Activated CD4-positive, alpha-beta T cell treated with anti-CD3 and anti-CD28 coated beads for 36 hours (primary cell): ENCODE results near the gene POLRMT. TPM values are rescaled to one million over a fixed set of nuclear protein-coding genes. Genes with fewer than 3 reads are reported as not detected.
"Not testable (repeated sequence)": the region's sequence is repeated elsewhere in the genome, so short reads cannot be mapped to it uniquely, and the experiment has no call there.

Experiments
- ATAC-seq: fragments of 200-7000 bp; cut with Tn5 transposase; one replicate; pipeline ENCODE4 v1.10.0; 2021; ENCODE audit warnings: mild to moderate bottlenecking, moderate library complexity
- CTCF ChIA-PET: fragments of 350-600 bp; sonication (Branson Sonifier 250); formaldehyde crosslinking; loops from one replicate; lab custom pipeline; 2021; ENCODE audit warnings: antibody characterized with exemption; lab: Charles Lee
- POLR2A ChIA-PET: fragments of 350-600 bp; sonication (Branson Sonifier 250); formaldehyde crosslinking; loops from one replicate; lab custom pipeline; 2021; ENCODE audit warnings: antibody characterized with exemption, inconsistent platforms; lab: Charles Lee
- DNase-seq: peaks from one replicate; pipeline ENCODE4 v3.0.0-alpha.2; 2020
- H3K27ac Mint-ChIP-seq: one replicate; pipeline ENCODE4 v1.8.0; 2021; ENCODE audit warnings: mixed read lengths
- H3K27me3 Mint-ChIP-seq: one replicate; pipeline ENCODE4 v1.8.0; 2021; ENCODE audit warnings: mixed read lengths
- H3K36me3 Mint-ChIP-seq: one replicate; pipeline ENCODE4 v1.8.0; 2021; ENCODE audit warnings: low read depth, mixed read lengths
- H3K4me1 Mint-ChIP-seq: one replicate; pipeline ENCODE4 v1.8.0; 2021; ENCODE audit warnings: mixed read lengths
- H3K4me3 Mint-ChIP-seq: one replicate; pipeline ENCODE4 v1.8.0; 2021; ENCODE audit warnings: mild to moderate bottlenecking, moderate library complexity, mixed read lengths
- H3K9me3 Mint-ChIP-seq: one replicate; pipeline ENCODE4 v1.8.0; 2021; ENCODE audit warnings: low read depth, mixed read lengths
- intact Hi-C, 2 experiments: fragments of 100-400 bp; cut with DNase I in 1 of 2; cut with micrococcal nuclease in 1 of 2; formaldehyde crosslinking; loops; one replicate each; pipeline versions ENCODE4 v1.14.2 to v1.15.1; 2022 to 2024; cut with DNase I, micrococcal nuclease
- total RNA-seq, 2 experiments: library from RNA; stranded (reverse); gene quantifications; one replicate each; pipeline ENCODE4 v1.2.3, GENCODE V29; 2021

The POLRMT gene
- total RNA-seq, 2 experiments from 2014 or later: 69.0 to 77.4 TPM

DNA sequence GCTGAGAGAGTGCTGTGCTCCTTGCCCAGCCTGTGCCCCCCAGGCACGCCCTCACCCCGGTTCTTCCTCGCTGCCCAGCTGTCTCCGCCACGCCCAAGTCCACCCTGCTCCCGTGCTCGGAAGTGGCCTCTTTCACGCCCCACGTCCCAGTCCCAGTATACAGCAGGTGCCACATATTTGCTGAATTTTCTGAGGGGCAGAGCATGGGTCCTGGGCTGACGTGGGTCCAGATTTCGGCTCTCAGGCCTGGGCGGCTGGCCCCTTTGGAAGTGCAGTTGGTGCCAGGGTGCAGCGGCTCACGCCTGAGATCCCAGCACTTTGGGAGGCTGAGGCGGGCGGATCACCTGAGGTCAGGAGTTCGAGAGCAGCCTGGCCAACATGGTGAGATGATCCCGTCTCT, 40.3 kb downstream of the POLRMT start:
- DNase-seq (no peak), ATAC-seq (no peak)
- ChIA-PET CTCF (no interaction called here), POLR2A (no interaction called here)
- Mint-ChIP-seq H3K9me3 (no peaks in the 10 kb centered on the region), H3K4me3 (no peak overlapping the region), H3K36me3 (no peaks in the 10 kb centered on the region), H3K27me3 (peaks cover 13% of the 10 kb centered on the region), H3K27ac (no peak overlapping the region), H3K4me1 (peaks cover 2% of the 10 kb centered on the region)
- intact Hi-C loops: no loop called here

DNA sequence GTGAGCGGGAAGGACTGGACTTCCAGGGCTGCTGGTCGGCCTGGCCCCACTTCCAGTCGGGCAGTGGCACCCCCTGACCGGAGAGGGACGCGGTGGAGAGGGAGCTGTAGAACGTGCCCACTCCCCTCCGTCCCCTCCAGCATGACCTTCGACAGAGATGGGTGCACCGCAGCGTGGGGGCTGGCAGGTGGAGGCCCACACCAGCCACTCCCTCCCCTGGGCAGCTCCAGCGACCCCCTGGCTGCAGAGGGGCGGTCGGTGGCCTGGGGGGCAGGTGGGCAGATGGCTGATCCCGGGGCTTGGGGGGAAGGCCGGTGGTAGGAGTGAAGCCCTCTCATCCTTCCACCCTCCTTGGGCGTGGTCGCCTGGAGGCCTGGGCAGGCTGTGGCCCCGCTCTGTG, 41.2 kb downstream of the POLRMT start:
- Mint-ChIP-seq H3K27me3 (peaks cover 15% of the 10 kb centered on the region), H3K27ac (no peak overlapping the region), H3K4me1 (peaks cover 3% of the 10 kb centered on the region), H3K36me3 (no peaks in the 10 kb centered on the region), H3K4me3 (no peak overlapping the region), H3K9me3 (no peaks in the 10 kb centered on the region)
- ATAC-seq: no peak
- DNase-seq: no peak
- intact Hi-C loops: no loop called here
- CTCF ChIA-PET: no interaction called here
- POLR2A ChIA-PET: no interaction called here

DNA sequence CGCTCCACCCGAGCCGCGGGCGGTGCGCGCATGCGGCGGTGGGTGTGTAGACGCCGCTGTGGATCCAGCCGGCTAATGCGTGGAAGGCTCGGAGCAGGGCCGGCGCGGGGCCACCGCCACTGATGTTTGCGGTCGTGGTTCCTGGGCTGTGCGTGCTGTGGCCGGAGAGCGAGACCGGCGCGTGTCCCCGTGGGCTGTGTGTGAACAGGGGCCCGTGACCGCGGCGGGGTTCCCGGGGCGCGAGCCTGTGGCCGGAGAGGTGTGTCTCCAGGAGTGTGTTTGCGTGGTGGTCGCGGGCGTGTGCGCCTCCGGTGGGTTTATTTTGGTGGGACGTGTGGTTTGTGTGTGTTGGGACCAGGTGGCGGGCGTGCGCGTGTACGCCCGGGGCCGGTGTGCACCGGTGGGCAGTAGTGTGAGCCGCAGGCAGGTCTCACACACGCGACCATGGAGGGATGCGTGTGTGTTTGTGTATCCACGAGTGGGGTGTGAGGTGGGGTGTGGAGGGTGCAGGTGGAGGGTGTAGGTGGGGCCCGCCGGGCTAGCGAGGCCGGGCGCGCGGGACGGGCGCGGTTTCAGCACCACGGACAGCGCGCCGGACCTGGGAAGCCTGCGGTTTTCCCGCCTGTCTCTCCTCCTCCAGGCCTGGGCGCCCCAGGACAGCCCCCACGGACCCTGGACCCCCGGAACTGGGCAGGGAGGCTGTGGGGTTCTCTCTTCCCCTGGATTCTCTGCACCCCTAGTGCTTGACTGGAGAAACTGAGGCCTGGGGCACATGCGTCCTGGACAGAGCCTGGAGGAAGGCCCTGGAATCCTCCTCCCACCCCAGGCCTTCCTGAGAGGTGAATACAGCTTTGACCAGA, 42.0 kb downstream of the POLRMT start:
- Mint-ChIP-seq H3K4me1 (peaks cover 3% of the 10 kb centered on the region), H3K27ac (no peak overlapping the region), H3K27me3 (peaks cover 17% of the 10 kb centered on the region), H3K4me3 (peak overlapping the region; percentile 38), H3K9me3 (no peaks in the 10 kb centered on the region), H3K36me3 (no peaks in the 10 kb centered on the region)
- ATAC-seq (no peak), DNase-seq (no peak)
- intact Hi-C loops: no loop called here
- CTCF ChIA-PET: no interaction called here
- POLR2A ChIA-PET: no interaction called here

DNA sequence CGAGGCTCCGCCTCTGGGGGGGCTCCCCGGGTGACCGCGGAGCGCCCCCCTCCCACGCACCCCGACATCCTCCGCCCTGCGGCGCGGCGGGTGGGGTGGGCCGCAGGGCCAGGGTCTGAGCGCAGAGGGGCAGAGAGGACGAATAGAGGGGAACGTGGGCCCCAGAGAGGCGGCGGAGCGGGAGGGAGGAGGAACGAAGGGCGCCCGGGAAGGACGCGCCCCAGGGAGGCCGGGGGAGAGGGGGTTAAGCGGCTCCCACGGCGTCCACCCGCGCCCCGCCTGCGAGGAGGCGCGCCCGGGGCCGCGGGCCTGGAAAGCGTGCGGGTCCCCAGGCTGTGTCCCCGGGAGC, 42.6 kb downstream of the POLRMT start:
- peaks cover 3% of the 10 kb centered on the region for H3K4me1 Mint-ChIP-seq
- ChIA-PET POLR2A (no interaction called here), CTCF (no interaction called here)

DNA sequence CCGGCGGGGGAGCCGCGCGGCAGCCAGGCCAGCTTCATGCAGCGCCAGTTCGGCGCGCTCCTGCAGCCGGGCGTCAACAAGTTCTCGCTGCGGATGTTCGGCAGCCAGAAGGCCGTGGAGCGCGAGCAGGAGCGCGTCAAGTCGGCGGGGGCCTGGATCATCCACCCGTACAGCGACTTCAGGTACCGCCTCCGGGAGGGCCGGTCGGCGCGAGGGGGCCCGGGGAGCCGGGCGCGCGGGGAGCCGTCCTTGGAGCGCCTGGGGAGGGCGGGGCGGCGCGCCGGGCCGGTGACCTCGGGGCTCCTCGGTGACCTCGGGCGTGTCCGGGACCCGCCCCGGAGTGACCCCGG, 43.0 kb downstream of the POLRMT start:
- POLR2A ChIA-PET: no interaction called here
- intact Hi-C loops: no loop called here
- H3K27me3 Mint-ChIP-seq: peaks cover 19% of the 10 kb centered on the region
- DNase-seq (peak; percentile 53), ATAC-seq (peak; percentile 41)
- H3K27ac Mint-ChIP-seq: no peak overlapping the region
- H3K4me3 Mint-ChIP-seq: no peak overlapping the region
- no peaks in the 10 kb centered on the region for H3K9me3 Mint-ChIP-seq
- no peaks in the 10 kb centered on the region for H3K36me3 Mint-ChIP-seq
- CTCF ChIA-PET: no interaction called here
- peaks cover 3% of the 10 kb centered on the region for H3K4me1 Mint-ChIP-seq

More for the DNA sequence above, 42.6 kb downstream of the POLRMT start:
- Mint-ChIP-seq H3K4me3 (no peak overlapping the region), H3K36me3 (no peaks in the 10 kb centered on the region), H3K27ac (no peak overlapping the region), H3K9me3 (no peaks in the 10 kb centered on the region), H3K27me3 (peaks cover 19% of the 10 kb centered on the region)
- ATAC-seq (no peak), DNase-seq (no peak)
- intact Hi-C loops: no loop called here

DNA sequence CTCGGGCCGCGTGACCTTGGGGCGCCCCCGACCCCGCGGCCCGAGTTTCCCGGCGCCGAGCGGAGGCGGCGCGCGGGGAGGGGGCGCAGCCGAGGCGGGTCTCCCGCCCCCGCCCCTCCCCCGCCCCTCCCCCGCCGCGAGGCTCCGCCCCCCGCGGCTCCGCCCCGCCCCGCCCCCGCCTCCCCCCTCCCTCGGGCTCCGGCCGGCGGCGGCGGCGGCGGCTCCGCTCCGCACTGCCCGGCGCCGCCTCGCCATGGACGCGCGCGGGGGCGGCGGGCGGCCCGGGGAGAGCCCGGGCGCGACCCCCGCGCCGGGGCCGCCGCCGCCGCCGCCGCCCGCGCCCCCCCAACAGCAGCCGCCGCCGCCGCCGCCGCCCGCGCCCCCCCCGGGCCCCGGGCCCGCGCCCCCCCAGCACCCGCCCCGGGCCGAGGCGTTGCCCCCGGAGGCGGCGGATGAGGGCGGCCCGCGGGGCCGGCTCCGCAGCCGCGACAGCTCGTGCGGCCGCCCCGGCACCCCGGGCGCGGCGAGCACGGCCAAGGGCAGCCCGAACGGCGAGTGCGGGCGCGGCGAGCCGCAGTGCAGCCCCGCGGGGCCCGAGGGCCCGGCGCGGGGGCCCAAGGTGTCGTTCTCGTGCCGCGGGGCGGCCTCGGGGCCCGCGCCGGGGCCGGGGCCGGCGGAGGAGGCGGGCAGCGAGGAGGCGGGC, 43.5 kb downstream of the POLRMT start, which contains the start of gene HCN2:
Gene HCN2 (plus strand): TSS at position 189 of the 703 bp plus-strand sequence. CDS start 65 bp downstream, at position 254.
- H3K4me1 Mint-ChIP-seq: peaks cover 3% of the 10 kb centered on the region
- no peak within 1 kb of the TSS for H3K27ac Mint-ChIP-seq
- no peak within 1 kb of the TSS for H3K4me3 Mint-ChIP-seq
- no peaks in the 10 kb centered on the region for H3K9me3 Mint-ChIP-seq
- no peaks in the 10 kb centered on the region for H3K36me3 Mint-ChIP-seq
- ATAC-seq: no peak
- DNase-seq: no peak
- CTCF ChIA-PET: no interaction called here
- H3K27me3 Mint-ChIP-seq: peaks cover 19% of the 10 kb centered on the region
- POLR2A ChIA-PET: no interaction called here
- intact Hi-C loops: loop anchor here (2.0 to 10.0 kb wide), 3 partner anchors 37 to 145 kb away; partner anchors contain the start of gene POLRMT (in 1 of the 2)

DNA sequence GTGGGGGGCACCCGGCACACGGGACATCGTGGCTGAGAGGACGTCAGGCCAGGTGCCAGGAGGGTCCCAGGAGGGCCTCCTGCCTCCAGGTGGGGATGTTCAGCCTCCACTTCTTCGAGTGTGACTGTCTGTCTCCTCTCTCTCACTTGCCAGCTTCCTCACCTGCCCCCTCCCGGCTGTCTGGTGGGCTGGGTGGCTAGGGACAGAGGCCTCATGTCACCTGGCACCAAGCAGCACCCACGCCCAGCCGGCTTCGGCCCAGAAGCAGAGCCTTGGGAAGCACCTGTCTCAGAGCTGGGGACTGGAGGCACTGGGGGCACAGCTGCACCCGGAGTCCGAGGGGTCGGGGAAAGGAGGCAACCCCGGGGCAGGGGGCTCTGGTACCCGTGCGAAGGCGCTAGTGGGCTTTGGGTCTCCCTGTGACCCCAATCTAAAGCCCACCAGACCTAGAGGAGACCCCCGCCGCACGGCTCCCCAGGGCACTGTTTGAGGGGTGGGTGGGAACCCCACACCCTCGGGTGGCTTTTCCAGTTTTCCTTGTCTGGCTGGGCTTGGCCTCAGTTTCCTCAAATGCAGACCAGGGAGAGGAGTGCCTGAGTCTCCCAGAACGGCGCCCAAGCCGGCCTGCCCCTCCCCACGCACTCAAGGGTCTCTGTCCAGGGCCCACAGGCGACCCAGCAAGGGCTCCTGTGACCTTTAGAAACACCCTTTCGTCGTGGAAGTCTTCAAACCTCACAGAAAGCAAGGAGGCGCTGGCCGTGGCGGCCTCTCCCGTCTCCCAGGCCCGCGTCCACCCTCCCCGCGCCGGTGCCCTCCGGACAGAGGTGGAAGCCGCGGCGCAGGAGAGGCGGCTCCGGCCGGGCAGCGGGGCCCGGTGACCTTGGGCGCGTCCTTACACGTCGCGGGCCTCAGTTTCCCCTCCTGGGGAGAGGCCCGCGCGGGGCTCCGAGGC, 44.3 kb downstream of the POLRMT start:
- CTCF ChIA-PET: interaction anchor here (0.6 to 0.7 kb wide), 2 partner anchors 114 to 1597 kb away, joined by 3 read pairs; no protein-coding TSS in a partner anchor
- DNase-seq (peak; percentile 35), ATAC-seq (no peak)
- peaks cover 3% of the 10 kb centered on the region for H3K4me1 Mint-ChIP-seq
- no peak overlapping the region for H3K27ac Mint-ChIP-seq
- no peak overlapping the region for H3K4me3 Mint-ChIP-seq
- intact Hi-C loops: loop anchor here (2.0 to 10.0 kb wide), 3 partner anchors 38 to 146 kb away; partner anchors contain the start of gene POLRMT (in 1 of the 2)
- POLR2A ChIA-PET: interaction anchor here (0.6 kb wide), 1 partner anchor 16 kb away, joined by 3 read pairs; no protein-coding TSS in a partner anchor
- no peaks in the 10 kb centered on the region for H3K36me3 Mint-ChIP-seq
- no peaks in the 10 kb centered on the region for H3K9me3 Mint-ChIP-seq
- H3K27me3 Mint-ChIP-seq: peaks cover 19% of the 10 kb centered on the region

DNA sequence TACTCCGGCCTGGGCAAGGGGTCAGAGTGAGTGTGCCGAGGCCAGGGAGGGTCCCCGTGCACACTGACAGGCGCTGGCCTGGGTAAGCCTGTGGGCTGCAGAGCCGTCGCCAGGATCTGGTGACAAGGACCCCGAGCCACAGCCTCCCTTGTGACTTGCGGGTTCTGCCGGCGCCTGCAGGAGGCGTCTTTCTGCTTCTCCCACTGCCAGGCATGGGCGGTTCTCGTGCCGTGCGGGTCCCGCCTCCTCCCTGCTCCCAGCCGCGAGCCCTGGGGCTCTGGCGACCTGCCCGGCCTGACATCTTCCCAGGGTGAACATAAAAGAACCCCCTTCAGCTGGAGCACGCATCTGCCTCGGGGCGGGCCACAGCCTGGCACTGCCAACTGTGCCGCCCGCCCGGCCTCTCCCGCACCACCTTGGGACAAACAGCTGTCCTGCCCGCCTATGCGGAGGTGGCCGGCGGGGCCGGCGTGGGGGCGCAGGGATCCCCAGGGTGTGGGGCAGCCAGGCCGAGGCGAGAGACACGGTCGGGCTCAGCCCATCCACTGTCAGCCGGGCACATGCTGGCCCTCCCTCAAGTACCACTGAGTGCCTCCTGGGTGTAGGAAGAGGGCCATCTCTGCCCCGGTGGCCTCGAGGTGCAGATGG, 45.1 kb downstream of the POLRMT start:
- POLR2A ChIA-PET: interaction anchor here (0.6 kb wide), 1 partner anchor 15 kb away, joined by 3 read pairs; no protein-coding TSS in a partner anchor
- Mint-ChIP-seq H3K36me3 (no peaks in the 10 kb centered on the region), H3K27ac (no peak overlapping the region), H3K4me1 (peaks cover 3% of the 10 kb centered on the region), H3K4me3 (no peak overlapping the region), H3K9me3 (no peaks in the 10 kb centered on the region), H3K27me3 (peaks cover 19% of the 10 kb centered on the region)
- CTCF ChIA-PET: interaction anchor here (0.6 to 0.7 kb wide), 2 partner anchors 115 to 152 kb away, joined by 3 read pairs; no protein-coding TSS in a partner anchor
- DNase-seq (peak; percentile 87), ATAC-seq (peak; percentile 77)
- intact Hi-C loops: loop anchor here (2.0 to 10.0 kb wide), 3 partner anchors 39 to 147 kb away; partner anchors contain the start of gene POLRMT (in 1 of the 2)

DNA sequence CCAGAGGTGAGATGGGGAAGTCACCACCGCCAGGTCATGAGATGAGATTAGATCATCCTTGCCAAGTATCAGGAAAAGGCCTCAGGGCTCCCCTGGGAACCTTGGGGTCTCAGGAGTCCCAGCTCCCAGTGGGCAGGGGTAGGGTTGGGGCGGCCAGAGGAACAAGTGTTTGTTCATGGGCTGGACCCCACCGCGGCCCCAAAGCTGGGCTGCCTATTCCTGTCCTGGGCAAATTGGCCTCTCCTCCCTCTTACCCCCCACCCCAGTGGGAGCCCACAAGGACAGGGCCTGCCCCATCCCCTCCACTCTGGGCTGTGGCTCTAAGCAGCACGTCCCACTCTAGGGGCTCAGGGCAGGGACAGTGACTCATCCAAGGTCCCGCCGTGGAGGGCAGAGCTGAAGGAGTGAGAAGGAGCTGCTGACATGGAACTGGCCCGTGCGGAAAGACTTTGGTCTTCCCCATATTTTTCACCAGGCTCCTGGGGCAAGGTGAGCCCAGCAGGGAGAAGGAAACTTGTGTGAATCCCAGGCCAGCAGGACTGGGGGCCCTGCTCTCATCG, 47.7 kb downstream of the POLRMT start:
- Mint-ChIP-seq H3K4me3 (no peak overlapping the region), H3K9me3 (no peaks in the 10 kb centered on the region), H3K36me3 (peaks cover 3% of the 10 kb centered on the region), H3K27ac (no peak overlapping the region), H3K4me1 (peaks cover 2% of the 10 kb centered on the region), H3K27me3 (peaks cover 13% of the 10 kb centered on the region)
- intact Hi-C loops: loop anchor here in 1 of 2 experiments (5.0 to 10.0 kb wide), 2 partner anchors 42 to 149 kb away; no protein-coding TSS in a partner anchor
- ChIA-PET CTCF (interaction anchor here (0.9 to 1.7 kb wide), 3 partner anchors 35 to 148 kb away, joined by 3 to 9 read pairs (median 3); no protein-coding TSS in a partner anchor), POLR2A (no interaction called here)
- ATAC-seq: no peak
- DNase-seq: no peak

DNA sequence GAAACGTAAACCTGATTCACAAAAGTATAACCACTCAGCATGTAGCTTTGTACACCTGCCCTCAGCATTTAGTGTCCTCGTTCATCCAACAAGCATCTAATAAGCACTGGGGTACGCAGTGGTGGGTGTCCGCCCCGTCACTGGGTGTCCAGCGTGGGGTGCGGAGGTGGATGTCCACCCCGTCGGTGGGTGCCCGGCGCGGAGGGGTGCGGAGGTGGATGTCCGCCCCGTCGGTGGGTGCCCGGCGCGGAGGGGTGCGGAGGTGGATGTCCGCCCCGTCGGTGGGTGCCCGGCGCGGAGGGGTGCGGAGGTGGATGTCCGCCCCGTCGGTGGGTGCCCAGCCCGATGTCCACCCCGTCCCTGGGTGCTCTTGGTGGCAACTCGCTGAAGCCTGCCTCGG, 48.2 kb downstream of the POLRMT start:
- ATAC-seq, H3K4me3 Mint-ChIP-seq, POLR2A ChIA-PET, H3K9me3 Mint-ChIP-seq, H3K27ac Mint-ChIP-seq, DNase-seq, H3K36me3 Mint-ChIP-seq, H3K4me1 Mint-ChIP-seq: not testable (repeated sequence)
- CTCF ChIA-PET: interaction anchor here (0.5 to 1.7 kb wide), 2 partner anchors 61 to 149 kb away, joined by 3 to 9 read pairs; no protein-coding TSS in a partner anchor
- intact Hi-C loops: loop anchor here in 1 of 2 experiments (5.0 to 10.0 kb wide), 2 partner anchors 42 to 150 kb away; no protein-coding TSS in a partner anchor
- H3K27me3 Mint-ChIP-seq: peaks cover 13% of the 10 kb centered on the region
